Measurements from ENCODE around the gene DMD.

DNA sequence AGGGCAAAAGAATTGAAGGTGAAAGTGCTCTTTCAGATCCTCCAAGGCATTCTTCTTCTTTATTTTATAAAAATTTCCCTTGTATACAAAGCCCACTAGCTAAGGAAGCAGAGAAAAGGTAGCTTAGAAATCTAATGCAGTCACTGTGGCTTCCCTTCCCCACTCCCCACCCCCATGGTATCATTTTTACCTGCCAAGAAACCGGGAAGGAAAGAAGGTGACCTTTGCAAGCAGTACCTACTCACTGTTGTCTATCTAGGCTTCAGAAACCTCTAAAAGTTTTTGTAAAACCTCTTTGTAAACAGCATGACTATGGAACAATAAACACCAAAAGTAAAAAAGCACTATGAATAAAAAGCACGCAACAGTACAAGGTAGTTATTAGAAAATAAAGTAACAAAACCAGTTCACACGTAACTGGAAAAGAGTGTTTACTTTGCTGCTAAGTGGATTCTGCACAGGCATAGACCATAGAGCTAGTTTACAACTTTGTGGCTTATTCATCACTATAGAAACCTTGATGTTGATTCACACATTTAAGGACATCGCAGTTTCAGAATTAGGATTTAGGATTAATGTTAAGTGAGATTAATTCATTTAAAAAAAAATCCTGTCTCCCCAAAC, 2029.9 kb downstream of the DMD start:
- TF ChIP-seq, protein P1, sequence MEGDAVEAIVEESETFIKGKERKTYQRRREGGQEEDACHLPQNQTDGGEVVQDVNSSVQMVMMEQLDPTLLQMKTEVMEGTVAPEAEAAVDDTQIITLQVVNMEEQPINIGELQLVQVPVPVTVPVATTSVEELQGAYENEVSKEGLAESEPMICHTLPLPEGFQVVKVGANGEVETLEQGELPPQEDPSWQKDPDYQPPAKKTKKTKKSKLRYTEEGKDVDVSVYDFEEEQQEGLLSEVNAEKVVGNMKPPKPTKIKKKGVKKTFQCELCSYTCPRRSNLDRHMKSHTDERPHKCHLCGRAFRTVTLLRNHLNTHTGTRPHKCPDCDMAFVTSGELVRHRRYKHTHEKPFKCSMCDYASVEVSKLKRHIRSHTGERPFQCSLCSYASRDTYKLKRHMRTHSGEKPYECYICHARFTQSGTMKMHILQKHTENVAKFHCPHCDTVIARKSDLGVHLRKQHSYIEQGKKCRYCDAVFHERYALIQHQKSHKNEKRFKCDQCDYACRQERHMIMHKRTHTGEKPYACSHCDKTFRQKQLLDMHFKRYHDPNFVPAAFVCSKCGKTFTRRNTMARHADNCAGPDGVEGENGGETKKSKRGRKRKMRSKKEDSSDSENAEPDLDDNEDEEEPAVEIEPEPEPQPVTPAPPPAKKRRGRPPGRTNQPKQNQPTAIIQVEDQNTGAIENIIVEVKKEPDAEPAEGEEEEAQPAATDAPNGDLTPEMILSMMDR (IDR thresholded peaks at IDR 0.05) = no peak
- no peak for TF ChIP-seq POLR2A (IDR thresholded peaks at IDR 0.05)
